HepG2 (cell line): ENCODE data around the gene RPUSD3. TPM values are rescaled to one million over a fixed set of nuclear protein-coding genes. Genes with fewer than 3 reads are reported as not detected.

Experiments used
- ADNP ChIP-seq: sonication (generic); formaldehyde crosslinking; IDR thresholded peaks from 2 replicates; pipeline ENCODE4 v1.4.0; 2020; ENCODE audit warnings: missing genetic modification reagents
- IRX3 ChIP-seq: sonication (generic); formaldehyde crosslinking; IDR thresholded peaks from 2 replicates; pipeline ENCODE4 v1.8.1; 2023; ENCODE audit warnings: mild to moderate bottlenecking, low read depth, missing genetic modification reagents, borderline replicate concordance
- KAT7 ChIP-seq: IDR thresholded peaks from 2 replicates; pipeline ENCODE4 v1.6.1; 2018; ENCODE audit warnings: borderline replicate concordance, missing compliant biosample characterization
- MYC ChIP-seq: sonication (generic); formaldehyde crosslinking; IDR thresholded peaks from 2 replicates; pipeline ENCODE4 v1.9.0; 2021; ENCODE audit warnings: missing genetic modification reagents, borderline replicate concordance
- REPIN1 ChIP-seq: sonication (generic); formaldehyde crosslinking; IDR thresholded peaks from 2 replicates; pipeline ENCODE4 v1.8.0; 2022; ENCODE audit warnings: missing genetic modification reagents, low read depth, mild to moderate bottlenecking, borderline replicate concordance
- ZFP90 ChIP-seq: sonication (generic); formaldehyde crosslinking; IDR thresholded peaks from 2 replicates; pipeline ENCODE4 v1.8.0; 2022; ENCODE audit warnings: missing genetic modification reagents, mild to moderate bottlenecking, inconsistent platforms, borderline replicate concordance
- ZNF235 ChIP-seq: sonication (generic); formaldehyde crosslinking; IDR thresholded peaks from 2 replicates; pipeline ENCODE4 v1.8.1; 2023; ENCODE audit warnings: mild to moderate bottlenecking, missing genetic modification reagents, borderline replicate concordance
- ZNF282 ChIP-seq: fragments of 450-650 bp; IDR thresholded peaks from 2 replicates; pipeline ENCODE4 v1.6.1; 2018; ENCODE audit not compliant: partially characterized antibody
- polyA plus RNA-seq, 8 experiments: library from polyadenylated mRNA; depleted of rRNA in 3 of 8; stranded (reverse) in 7 of 8; unstranded in 1 of 8; fragments of >200 nt; fragmentation: Illumina TruSeq in 4 of 8; extraction: Trizol in 4 of 8; gene quantifications; 2 replicates each; pipeline versions ENCODE4 v1.2.1 to v1.2.3, GENCODE V29; 2011 to 2016; ENCODE audit warnings: low read depth in 4 of 8, missing spikeins in 1 of 8, mixed read lengths in 1 of 8; ENCODE audit not compliant: insufficient read depth in 1 of 8
- total RNA-seq, 5 experiments: library from RNA; depleted of rRNA; stranded (reverse); fragments of >200 nt; fragmentation: Illumina TruSeq; extraction: Trizol; gene quantifications; 2 replicates each; pipeline ENCODE4 v1.2.3, GENCODE V29; 2016; ENCODE audit warnings: low read depth in 1 of 5
- TF ChIP-seq, protein P1 (sequence below): sonication (generic); formaldehyde crosslinking; IDR thresholded peaks from 2 replicates; pipeline ENCODE4 v1.9.0; 2021; ENCODE audit warnings: missing genetic modification reagents, borderline replicate concordance
- TF ChIP-seq, protein P2 (sequence below): sonication (generic); formaldehyde crosslinking; IDR thresholded peaks from 2 replicates; pipeline ENCODE4 v1.5.0; 2020; ENCODE audit warnings: missing genetic modification reagents
- TF ChIP-seq, protein P3 (sequence below), 2 experiments: sonication (generic) in 1 of 2; formaldehyde crosslinking in 1 of 2; IDR thresholded peaks; 2 replicates each; pipeline versions ENCODE4 v1.6.1 to v1.9.0; 2014 to 2022; ENCODE audit warnings: antibody characterized with exemption in 1 of 2, borderline replicate concordance in 1 of 2, inconsistent platforms in 1 of 2, low read depth in 1 of 2, missing genetic modification reagents in 1 of 2
- TF ChIP-seq, protein P4 (sequence below): IDR thresholded peaks from 2 replicates; pipeline ENCODE4 v1.6.1; 2016; ENCODE audit warnings: low read depth, control low read depth
- TF ChIP-seq, protein P5 (sequence below): fragments of 450-650 bp; IDR thresholded peaks from 2 replicates; pipeline ENCODE4 v1.6.1; 2016
- TF ChIP-seq, protein P6 (sequence below): sonication (generic); formaldehyde crosslinking; IDR thresholded peaks from 2 replicates; pipeline ENCODE4 v1.8.0; 2022; ENCODE audit warnings: low read depth, missing genetic modification reagents

RPUSD3 gene
- total and polyA plus RNA-seq, 2 of the 13 experiments (the other 11 are each of a cell fraction or from before 2014, with no cell fraction given) = 32.1 to 48.7 TPM

DNA sequence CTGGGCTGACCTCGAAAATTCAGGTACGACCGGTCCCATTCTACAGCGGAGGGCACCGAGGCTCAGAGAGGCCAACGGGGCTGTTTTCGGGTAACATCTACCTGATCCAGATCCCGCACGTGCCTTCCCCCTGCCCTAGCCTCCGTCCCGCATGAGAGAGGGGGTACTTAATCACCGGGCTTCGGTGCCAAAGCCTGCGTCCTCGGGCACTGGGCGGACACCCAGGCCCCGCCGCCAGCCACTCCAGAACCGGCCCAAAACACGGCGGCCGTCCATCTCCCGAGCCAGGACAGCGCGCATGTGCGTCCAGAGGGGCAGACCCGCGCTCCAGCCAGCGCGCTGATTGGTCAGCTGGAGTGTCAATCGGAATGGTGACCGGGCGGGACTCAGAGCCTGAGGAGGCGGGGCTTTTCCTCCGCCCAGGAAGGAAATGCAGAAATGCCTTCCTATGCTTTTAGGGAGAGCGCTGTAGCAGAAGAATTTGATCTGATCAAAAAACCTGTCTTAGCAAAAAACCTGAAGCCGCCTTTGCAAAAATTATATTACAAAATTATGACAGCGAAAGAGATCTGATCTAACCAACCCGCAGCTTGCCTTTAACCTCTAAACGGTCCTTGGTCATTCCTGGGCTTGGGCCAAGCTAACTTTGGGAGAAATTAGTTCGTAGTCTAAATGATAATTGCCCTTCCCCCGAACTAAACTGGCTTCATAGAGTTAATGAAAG lies at the start of gene RPUSD3 (continued):
- peak; percentile 88; the same call in 1 of the 2 replicates for TF ChIP-seq ZNF235 (CRISPR knock-in tag)
- no peak for TF ChIP-seq KAT7 (CRISPR knock-in tag)
- TF ChIP-seq, protein P1, sequence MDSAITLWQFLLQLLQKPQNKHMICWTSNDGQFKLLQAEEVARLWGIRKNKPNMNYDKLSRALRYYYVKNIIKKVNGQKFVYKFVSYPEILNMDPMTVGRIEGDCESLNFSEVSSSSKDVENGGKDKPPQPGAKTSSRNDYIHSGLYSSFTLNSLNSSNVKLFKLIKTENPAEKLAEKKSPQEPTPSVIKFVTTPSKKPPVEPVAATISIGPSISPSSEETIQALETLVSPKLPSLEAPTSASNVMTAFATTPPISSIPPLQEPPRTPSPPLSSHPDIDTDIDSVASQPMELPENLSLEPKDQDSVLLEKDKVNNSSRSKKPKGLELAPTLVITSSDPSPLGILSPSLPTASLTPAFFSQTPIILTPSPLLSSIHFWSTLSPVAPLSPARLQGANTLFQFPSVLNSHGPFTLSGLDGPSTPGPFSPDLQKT (CRISPR knock-in tag) = no peak
- no peak for TF ChIP-seq IRX3 (CRISPR knock-in tag)
- TF ChIP-seq REPIN1 (CRISPR knock-in tag) = peak; percentile 49; the same call in 1 of the 2 replicates
- TF ChIP-seq, protein P2, sequence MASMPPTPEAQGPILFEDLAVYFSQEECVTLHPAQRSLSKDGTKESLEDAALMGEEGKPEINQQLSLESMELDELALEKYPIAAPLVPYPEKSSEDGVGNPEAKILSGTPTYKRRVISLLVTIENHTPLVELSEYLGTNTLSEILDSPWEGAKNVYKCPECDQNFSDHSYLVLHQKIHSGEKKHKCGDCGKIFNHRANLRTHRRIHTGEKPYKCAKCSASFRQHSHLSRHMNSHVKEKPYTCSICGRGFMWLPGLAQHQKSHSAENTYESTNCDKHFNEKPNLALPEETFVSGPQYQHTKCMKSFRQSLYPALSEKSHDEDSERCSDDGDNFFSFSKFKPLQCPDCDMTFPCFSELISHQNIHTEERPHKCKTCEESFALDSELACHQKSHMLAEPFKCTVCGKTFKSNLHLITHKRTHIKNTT (CRISPR knock-in tag) = no peak
- peak; percentile 71; the same call in 1 of the 2 replicates for TF ChIP-seq MYC (CRISPR knock-in tag)
- TF ChIP-seq, protein P3, sequence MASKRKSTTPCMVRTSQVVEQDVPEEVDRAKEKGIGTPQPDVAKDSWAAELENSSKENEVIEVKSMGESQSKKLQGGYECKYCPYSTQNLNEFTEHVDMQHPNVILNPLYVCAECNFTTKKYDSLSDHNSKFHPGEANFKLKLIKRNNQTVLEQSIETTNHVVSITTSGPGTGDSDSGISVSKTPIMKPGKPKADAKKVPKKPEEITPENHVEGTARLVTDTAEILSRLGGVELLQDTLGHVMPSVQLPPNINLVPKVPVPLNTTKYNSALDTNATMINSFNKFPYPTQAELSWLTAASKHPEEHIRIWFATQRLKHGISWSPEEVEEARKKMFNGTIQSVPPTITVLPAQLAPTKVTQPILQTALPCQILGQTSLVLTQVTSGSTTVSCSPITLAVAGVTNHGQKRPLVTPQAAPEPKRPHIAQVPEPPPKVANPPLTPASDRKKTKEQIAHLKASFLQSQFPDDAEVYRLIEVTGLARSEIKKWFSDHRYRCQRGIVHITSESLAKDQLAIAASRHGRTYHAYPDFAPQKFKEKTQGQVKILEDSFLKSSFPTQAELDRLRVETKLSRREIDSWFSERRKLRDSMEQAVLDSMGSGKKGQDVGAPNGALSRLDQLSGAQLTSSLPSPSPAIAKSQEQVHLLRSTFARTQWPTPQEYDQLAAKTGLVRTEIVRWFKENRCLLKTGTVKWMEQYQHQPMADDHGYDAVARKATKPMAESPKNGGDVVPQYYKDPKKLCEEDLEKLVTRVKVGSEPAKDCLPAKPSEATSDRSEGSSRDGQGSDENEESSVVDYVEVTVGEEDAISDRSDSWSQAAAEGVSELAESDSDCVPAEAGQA (IDR thresholded peaks at IDR 0.05; ENCODE audit: low read depth) = no peak
- TF ChIP-seq, protein P3 (CRISPR knock-in tag; IDR thresholded peaks at IDR 0.05; ENCODE audit: borderline replicate concordance) = no peak
- no peak for TF ChIP-seq ZNF282
- TF ChIP-seq, protein P4, sequence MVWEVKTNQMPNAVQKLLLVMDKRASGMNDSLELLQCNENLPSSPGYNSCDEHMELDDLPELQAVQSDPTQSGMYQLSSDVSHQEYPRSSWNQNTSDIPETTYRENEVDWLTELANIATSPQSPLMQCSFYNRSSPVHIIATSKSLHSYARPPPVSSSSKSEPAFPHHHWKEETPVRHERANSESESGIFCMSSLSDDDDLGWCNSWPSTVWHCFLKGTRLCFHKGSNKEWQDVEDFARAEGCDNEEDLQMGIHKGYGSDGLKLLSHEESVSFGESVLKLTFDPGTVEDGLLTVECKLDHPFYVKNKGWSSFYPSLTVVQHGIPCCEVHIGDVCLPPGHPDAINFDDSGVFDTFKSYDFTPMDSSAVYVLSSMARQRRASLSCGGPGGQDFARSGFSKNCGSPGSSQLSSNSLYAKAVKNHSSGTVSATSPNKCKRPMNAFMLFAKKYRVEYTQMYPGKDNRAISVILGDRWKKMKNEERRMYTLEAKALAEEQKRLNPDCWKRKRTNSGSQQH (CRISPR knock-in tag) = no peak
- TF ChIP-seq, protein P5, sequence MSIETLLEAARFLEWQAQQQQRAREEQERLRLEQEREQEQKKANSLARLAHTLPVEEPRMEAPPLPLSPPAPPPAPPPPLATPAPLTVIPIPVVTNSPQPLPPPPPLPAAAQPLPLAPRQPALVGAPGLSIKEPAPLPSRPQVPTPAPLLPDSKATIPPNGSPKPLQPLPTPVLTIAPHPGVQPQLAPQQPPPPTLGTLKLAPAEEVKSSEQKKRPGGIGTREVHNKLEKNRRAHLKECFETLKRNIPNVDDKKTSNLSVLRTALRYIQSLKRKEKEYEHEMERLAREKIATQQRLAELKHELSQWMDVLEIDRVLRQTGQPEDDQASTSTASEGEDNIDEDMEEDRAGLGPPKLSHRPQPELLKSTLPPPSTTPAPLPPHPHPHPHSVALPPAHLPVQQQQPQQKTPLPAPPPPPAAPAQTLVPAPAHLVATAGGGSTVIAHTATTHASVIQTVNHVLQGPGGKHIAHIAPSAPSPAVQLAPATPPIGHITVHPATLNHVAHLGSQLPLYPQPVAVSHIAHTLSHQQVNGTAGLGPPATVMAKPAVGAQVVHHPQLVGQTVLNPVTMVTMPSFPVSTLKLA = peak; percentile 14; the same call in 1 of the 2 replicates
- no peak for TF ChIP-seq ADNP
- TF ChIP-seq, protein P6, sequence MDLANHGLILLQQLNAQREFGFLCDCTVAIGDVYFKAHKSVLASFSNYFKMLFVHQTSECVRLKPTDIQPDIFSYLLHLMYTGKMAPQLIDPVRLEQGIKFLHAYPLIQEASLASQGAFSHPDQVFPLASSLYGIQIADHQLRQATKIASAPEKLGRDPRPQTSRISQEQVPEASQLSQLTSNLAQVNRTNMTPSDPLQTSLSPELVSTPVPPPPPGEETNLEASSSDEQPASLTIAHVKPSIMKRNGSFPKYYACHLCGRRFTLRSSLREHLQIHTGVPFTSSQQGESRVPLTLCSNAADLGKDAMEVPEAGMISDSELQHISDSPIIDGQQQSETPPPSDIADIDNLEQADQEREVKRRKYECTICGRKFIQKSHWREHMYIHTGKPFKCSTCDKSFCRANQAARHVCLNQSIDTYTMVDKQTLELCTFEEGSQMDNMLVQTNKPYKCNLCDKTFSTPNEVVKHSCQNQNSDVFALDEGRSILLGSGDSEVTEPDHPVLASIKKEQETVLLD (CRISPR knock-in tag) = no peak
- TF ChIP-seq ZFP90 (CRISPR knock-in tag) = peak; percentile 52; the same call in 1 of the 2 replicates
